ENCODE measurements around the gene UPF3A. TPM values are rescaled to one million over a fixed set of nuclear protein-coding genes. Genes with fewer than 3 reads are reported as not detected.

The UPF3A gene
- total and polyA plus RNA-seq, 9 of the 15 experiments (the other 6 are each of a cell fraction or from before 2014, with no cell fraction given) = 15.6 to 76.5 (median 40.9) TPM

DNA sequence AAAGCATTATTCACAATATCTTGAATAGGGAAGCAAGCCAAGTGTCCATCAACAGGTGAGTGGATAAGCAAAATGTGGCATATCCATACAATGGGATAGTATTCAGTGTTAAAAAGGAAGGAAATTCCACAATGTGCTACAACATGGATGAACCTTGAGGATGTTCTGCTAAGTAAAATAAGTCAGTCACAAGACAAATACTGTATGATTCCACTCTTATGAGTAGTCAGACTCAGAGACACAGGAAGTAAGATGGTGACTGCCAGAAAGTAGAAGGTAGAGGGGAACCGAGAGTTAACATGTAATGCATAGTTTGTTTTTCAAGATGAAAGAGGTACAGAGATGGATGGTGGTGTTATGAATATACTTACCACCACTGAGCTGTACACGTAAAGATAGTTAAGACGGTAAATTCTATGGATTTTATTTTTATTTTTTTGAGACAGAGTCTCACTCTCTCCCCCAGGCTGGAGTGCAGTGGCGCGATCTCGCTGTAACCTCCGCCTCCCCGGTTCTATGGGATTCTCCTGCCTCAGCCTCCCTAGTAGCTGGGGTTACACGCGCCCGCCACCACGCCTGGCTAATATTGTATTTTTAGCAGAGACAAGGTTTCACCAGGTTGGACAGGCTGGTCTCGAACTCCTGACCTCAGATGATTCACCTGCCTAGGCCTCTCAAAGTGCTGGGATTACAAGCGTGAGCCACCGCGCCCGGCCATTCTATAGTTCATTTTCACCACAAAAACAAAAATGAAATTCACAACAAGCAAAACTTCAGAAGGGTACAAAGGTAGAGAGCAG is 31.9 kb downstream of the UPF3A start (continued):
- TF ChIP-seq, protein P1, sequence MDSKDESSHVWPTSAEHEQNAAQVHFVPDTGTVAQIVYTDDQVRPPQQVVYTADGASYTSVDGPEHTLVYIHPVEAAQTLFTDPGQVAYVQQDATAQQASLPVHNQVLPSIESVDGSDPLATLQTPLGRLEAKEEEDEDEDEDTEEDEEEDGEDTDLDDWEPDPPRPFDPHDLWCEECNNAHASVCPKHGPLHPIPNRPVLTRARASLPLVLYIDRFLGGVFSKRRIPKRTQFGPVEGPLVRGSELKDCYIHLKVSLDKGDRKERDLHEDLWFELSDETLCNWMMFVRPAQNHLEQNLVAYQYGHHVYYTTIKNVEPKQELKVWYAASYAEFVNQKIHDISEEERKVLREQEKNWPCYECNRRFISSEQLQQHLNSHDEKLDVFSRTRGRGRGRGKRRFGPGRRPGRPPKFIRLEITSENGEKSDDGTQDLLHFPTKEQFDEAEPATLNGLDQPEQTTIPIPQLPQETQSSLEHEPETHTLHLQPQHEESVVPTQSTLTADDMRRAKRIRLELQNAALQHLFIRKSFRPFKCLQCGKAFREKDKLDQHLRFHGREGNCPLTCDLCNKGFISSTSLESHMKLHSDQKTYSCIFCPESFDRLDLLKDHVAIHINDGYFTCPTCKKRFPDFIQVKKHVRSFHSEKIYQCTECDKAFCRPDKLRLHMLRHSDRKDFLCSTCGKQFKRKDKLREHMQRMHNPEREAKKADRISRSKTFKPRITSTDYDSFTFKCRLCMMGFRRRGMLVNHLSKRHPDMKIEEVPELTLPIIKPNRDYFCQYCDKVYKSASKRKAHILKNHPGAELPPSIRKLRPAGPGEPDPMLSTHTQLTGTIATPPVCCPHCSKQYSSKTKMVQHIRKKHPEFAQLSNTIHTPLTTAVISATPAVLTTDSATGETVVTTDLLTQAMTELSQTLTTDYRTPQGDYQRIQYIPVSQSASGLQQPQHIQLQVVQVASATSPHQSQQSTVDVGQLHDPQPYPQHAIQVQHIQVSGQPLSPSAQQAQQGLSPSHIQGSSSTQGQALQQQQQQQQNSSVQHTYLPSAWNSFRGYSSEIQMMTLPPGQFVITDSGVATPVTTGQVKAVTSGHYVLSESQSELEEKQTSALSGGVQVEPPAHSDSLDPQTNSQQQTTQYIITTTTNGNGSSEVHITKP (IDR thresholded peaks at IDR 0.05; ENCODE audit: partially characterized antibody) = peak; percentile 99
- TF ChIP-seq TCF3 (CRISPR knock-in tag; IDR thresholded peaks at IDR 0.05) (no peak), NONO (IDR thresholded peaks at IDR 0.05; ENCODE audit: low read depth in 2 of 2, low read length in 1 of 2) (peak in 1 of 2 experiments; percentile 96; a peak in 2 of 4 replicates), KDM1A (IDR thresholded peaks at IDR 0.05) (peak in 1 of 2 experiments; percentile 24; a peak in 1 of 4 replicates), ZKSCAN8 (CRISPR knock-in tag; IDR thresholded peaks at IDR 0.05) (no peak), TAF15 (IDR thresholded peaks at IDR 0.05; ENCODE audit: low read depth, low read length) (no peak), TCF7L2 (IDR thresholded peaks at IDR 0.05; ENCODE audit: low read depth, low read length) (peak; percentile 68), JUND (IDR thresholded peaks at IDR 0.05; ENCODE audit: borderline replicate concordance, low read depth, low read length) (no peak; the same call in none of the 2 replicates), JUND (tag; IDR thresholded peaks at IDR 0.05; ENCODE audit: borderline replicate concordance, low read depth, low read length) (no peak; the same call in 2 of the 3 replicates), CHD4 (IDR thresholded peaks at IDR 0.05; ENCODE audit: insufficient read depth, insufficient replicate concordance, low read depth, low read length, poor library complexity, severe bottlenecking) (no peak), NR4A1 (CRISPR knock-in tag; IDR thresholded peaks at IDR 0.05) (no peak), NR4A1 (tag; IDR thresholded peaks at IDR 0.05) (no peak), CEBPG (CRISPR knock-in tag; IDR thresholded peaks at IDR 0.05) (no peak), CEBPG (tag; conservative IDR thresholded peaks at IDR 0.05 in 1 of 2, IDR thresholded peaks at IDR 0.05 in 1 of 2) (no peak), FOXK2 (conservative IDR thresholded peaks at IDR 0.05 in 1 of 2, IDR thresholded peaks at IDR 0.05 in 1 of 2; ENCODE audit: low read depth in 2 of 2) (peak in 1 of 2 experiments; percentile 98; a peak in 2 of 4 replicates), ZNF584 (CRISPR knock-in tag; IDR thresholded peaks at IDR 0.05; ENCODE audit: low read depth) (peak; percentile 60; the same call in 1 of the 2 replicates), PTTG1 (tag; IDR thresholded peaks at IDR 0.05; ENCODE audit: low read depth) (no peak), HSF4 (CRISPR knock-in tag; IDR thresholded peaks at IDR 0.05; ENCODE audit: borderline replicate concordance) (no peak), BHLHE40 (IDR thresholded peaks at IDR 0.05; ENCODE audit: low read length) (peak; percentile 36; the same call in 1 of the 2 replicates), NFIC (IDR thresholded peaks at IDR 0.05) (peak; percentile 61), SETDB1 (IDR thresholded peaks at IDR 0.05; ENCODE audit: low read length) (no peak)
- TF ChIP-seq, protein P2, sequence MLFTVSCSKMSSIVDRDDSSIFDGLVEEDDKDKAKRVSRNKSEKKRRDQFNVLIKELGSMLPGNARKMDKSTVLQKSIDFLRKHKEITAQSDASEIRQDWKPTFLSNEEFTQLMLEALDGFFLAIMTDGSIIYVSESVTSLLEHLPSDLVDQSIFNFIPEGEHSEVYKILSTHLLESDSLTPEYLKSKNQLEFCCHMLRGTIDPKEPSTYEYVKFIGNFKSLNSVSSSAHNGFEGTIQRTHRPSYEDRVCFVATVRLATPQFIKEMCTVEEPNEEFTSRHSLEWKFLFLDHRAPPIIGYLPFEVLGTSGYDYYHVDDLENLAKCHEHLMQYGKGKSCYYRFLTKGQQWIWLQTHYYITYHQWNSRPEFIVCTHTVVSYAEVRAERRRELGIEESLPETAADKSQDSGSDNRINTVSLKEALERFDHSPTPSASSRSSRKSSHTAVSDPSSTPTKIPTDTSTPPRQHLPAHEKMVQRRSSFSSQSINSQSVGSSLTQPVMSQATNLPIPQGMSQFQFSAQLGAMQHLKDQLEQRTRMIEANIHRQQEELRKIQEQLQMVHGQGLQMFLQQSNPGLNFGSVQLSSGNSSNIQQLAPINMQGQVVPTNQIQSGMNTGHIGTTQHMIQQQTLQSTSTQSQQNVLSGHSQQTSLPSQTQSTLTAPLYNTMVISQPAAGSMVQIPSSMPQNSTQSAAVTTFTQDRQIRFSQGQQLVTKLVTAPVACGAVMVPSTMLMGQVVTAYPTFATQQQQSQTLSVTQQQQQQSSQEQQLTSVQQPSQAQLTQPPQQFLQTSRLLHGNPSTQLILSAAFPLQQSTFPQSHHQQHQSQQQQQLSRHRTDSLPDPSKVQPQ (CRISPR knock-in tag; IDR thresholded peaks at IDR 0.05; ENCODE audit: borderline replicate concordance) = no peak

Data from K562 (cell line).